NCI-H2171 treated with DMSO at 0.1 percent for 48 hours (cell line): ENCODE results near the gene BCL2L1.
"Not testable (repeated sequence)": the region's sequence is repeated elsewhere in the genome, so short reads cannot be mapped to it uniquely, and the experiment has no call there.

Experiments
- DNase-seq: peaks from one replicate; lab custom pipeline; 2025; lab: John Stamatoyannopoulos, UW

The BCL2L1 gene

DNA sequence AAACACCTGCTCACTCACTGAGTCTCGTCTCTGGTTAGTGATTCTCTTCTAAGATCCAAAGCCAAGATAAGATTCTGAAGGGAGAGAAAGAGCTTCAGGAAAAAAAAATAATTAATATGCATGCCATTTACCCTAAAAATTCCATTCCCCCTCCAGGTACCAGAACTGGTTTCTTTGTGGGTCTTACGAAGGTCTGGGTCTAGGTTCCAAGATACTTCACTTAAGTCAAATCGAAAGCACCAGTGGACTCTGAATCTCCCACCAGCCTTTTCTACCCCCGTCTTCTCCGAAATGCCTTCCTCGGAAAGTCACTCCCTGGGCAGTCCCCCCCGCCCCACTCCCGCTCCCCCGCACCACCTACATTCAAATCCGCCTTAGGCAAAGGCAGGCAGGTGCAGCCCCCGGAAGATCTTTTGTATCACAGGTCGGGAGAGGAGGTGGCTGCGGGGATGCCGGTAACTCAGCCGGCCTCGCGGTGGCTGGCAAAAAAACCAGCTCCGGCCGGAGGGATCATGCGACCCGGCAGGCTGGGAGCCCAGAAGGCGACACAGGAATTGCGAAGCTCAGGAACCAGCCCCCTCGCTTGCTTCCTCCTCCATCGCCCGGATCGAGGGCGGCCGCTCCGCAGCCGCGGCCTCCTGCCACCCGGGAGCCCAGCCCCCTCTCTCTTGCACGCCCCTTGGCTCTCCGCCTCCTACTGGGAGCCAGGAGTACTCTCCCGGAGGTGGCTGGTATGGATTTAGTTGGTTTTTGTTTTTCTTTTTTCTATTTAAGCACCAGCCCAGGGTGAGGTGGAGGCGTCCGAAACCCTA is at the start of gene BCL2L1:
Gene BCL2L1 (minus strand): TSS at position 612 of the 812 bp plus-strand sequence. CDS start 650 bp downstream, outside the sequence.
- peak; percentile 89 for DNase-seq

DNA sequence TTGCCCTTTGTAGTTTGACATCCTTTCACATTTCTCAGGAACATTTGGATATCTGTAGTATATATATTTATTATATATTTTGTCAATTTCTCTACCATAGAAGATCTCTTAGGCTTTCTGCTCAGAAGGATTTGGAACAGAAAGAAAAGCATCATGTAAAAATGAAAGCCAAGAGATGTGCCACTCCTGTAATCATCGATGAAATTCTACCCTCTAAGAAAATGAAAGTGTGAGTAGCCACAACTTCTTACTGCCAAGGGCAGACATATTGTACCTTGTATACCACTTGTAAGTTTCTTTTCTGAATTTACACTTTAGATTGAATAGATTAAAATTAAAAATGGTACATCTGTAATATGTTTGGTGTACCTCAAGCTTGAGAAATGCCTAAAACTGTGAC is 47.6 kb upstream of the BCL2L1 start:
- no peak for DNase-seq

DNA sequence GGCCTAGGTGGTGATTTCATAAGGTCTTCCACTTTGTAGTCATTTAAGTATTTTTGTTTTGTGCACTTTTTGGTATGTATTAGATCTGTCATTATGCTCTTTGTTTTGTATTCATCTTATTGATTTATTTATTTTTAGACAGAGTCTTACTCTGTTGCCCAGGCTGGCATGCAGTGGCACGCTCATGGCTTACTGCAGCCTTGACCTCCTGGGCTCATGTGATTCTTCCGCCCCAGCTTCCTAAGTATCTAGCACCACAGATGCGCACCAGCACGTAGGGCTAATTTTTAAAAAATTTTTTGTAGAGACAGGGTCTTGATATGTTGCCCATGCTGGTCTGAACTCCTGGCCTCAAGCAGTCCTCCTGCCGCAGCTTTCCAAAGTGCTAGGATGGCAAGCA is 47.0 kb upstream of the BCL2L1 start:
- no peak for DNase-seq

DNA sequence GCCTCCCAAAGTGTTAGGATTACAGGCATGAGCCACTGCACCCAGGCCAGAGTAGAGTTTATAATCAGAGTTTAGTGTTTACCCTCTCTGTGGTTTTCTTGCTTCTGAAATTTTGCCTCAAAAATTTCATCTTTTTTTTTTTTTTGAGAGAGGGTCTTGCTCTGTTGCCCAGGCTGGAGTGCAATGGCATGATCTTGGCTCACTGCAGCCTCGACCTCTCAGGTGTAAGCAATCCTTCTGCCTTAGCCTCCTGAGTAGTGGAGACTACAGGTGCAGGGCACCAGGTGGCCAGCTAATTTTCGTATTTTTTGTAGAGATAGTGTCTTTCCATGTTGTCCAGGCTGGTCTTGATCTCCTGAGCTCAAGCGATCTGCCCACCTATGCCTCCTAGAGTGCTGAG is 45.1 kb upstream of the BCL2L1 start:
- no peak for DNase-seq

- no peak for DNase-seq
These were observed 42.1 kb upstream of the BCL2L1 start for GRCh38 chr20:31764641-31765305.

DNA sequence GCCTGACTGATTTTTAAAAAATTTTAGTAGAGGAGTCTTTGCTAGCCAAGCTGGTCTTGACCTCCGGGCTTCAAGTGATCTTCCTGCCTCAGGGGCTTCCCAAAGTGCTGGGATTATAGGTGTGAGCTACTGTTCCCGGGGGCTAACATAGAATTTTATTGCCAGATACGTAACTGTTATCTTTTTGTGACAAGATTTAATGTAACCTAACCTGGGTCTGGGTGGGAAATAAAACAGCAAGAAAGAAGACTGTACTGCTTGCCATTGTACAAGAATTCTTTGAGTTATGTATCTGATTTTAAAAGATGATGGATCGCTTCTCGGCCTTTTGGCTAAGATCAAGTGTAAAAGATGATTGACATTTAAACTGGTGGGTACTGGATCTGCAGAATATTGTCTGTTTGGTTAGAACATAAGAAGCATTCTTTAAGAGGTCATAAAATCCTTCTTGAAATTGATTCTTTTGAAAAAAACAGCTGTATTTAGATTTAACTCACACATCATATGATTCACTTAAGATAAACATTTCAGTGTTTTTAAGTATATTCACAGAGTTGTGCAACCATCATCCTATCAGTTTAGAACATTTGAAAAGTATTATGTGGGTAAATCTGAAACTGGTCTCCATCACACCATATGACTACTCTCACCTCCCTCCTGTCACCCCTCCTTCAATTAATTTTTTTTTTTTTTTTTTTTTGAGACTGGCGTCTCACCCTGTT is 38.0 kb upstream of the BCL2L1 start:
- DNase-seq: no peak

DNA sequence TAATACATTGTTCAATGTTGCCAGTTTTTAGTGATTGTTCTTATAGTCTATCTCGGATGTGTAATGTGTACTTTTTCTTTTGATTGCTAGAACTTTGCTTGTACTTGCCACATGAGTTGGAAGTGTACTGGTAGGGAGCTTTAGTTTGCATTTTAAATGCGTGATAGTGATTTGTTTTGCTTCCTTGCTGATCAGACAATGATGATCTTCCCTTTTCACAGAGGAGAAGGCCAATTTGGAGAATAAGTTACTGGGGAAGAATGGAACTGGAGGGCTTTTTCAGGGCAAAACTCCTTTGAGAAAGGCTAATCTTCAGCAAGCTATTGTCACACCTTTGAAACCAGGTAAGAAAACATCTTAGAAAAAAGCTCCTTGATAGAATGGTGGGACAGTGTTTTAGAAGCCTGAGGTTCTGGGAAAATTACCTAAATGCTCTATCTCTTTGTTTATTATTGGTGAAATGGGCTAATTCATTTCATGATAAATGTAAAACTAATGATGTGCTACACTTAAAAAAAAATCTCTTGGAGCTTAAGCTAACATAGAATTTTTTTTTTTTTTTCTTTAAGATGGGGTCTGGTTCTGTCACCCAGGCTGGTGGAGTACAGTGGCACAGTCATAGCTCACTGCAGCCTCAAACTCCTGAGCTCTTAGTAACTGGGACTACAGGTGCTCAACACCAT is 37.3 kb upstream of the BCL2L1 start:
- no peak for DNase-seq

DNA sequence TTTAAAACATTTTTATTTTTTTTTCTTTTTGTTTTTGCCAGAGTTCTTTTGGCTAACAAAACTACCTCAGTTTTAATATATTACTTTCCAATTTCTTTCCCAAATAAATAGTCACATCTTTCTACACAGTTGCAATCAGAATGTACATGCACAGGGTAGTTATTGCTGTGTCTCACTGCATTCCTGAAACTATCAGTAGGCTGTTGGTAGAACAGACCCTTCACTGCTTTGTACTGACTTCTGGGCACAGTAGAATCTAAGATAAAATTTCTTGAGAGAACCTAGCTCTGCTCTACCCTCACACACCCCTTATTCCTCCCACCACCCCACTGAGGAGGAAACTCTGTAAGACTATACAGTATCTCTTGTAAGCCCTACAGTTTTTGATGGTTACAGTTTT is 36.3 kb upstream of the BCL2L1 start:
- no peak for DNase-seq

GRCh38 chr20:31758521-31758920 is 35.9 kb upstream of the BCL2L1 start:
- no peak for DNase-seq

GRCh38 chr20:31757254-31757653 is 34.6 kb upstream of the BCL2L1 start:
- DNase-seq: no peak

DNA sequence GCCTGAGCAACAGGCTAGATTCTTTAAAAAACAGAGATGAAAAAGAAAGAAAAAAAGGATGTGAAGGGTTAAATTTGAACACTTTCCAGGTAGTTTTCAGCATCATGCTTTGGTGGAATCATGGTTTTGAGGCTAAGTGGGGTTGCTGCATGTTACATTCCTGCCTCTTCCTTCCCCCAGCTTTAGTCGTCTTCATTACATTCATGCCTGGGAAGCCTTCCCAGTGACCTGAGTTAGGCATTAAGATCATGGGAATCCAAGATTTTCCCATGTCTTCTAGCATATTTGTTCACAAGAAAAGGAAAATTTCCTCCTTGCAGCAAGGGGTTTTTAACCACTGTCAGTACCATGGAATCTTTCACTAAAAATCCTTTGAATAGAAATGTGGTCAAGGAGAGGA is 28.5 kb upstream of the BCL2L1 start:
- no peak for DNase-seq

DNA sequence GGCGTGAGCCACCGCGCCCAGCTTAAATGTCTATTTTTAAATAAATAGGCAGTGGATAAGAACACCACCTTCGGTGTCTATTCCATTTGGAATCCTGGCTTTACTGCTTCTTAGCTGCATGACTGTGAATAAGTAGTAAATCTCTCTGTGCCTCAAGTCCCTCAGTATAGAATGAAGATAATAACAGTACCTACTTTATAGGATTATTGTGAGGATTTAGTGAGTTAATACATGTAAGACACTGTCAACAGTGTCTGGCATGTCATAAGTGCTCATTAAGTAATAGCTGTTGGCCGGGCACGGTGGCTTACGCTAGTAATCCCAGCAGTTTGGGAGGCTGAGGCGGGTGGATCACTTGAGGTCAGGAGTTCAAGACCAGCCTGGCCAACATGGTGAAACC is 26.6 kb upstream of the BCL2L1 start:
- no peak for DNase-seq

DNA sequence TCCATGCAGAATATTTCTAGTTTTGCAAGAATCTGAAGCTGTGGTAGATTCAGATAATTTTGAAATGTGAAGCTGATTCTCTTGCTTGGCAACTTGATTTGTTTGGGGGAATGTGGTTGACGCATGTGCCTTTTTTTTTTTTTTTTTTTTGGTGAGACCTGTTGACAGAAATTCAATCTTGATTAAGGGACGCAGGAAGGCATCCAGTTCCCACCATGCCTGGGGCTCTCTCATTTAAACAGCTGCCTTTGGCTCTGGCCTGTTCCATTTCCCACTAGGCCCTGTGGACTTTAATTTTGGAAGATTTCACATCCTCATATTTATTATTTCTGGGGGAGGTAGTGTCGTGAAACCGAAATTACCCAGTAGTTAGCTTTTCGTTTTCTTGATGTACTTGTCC is 25.0 kb upstream of the BCL2L1 start:
- peak; percentile 67 for DNase-seq

DNA sequence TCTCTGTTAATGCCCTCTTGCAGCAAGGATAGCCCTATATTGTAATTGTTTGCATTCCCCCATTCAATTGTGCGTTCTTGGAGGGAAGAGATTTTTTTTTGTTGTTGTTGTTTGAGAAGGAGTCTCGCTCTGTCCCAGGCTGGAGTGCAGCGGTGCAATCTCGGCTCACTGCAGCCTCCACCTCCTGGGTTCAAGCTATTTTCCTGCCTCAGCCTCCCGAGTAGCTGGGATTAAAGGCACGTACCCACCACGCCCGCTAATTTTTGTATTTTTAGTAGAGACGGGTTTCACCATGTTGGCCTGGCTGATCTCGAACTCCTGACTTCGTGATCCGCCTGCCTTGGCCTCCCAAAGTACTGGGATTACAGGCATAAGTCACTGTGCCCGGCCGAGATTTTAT is 24.4 kb upstream of the BCL2L1 start:
- not testable (repeated sequence) for DNase-seq

DNA sequence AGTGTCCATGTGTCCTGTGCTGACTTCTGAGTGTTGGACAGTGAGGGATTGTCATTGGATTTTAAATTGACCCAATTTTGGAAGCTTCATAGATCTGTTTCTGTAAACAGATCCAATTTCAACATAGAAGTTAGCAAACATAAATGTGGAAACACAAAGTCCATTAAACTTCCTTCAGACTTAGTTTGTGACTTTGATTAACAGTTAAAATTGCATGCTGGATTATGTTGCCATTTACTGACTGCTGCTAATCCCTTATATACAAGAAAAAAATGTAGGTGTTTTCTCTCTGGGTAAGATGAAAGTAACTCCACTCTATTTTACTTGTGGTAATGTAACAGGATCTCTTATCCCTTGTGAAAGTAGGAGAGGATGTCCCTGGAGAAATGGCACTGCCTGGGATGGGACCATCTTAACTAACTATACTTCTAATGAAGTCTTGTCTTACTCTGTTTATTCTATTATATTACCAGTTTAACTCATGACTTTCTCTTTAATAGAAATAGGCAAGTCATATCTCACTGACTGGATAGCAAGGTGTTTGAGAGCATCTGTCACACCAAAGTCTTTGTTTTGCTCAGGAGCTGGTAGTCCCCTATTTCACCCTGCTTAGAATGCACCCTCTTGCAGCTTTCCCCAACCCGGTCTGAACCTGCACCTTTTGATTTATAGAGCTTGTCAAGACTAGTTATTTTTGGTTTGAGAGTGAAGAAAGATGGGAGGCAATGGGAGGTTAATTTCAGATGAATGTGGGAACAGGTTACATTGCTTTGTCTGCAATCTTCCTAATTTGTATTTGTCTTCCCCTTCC is 23.6 kb upstream of the BCL2L1 start:
- DNase-seq: peak; percentile 69

DNA sequence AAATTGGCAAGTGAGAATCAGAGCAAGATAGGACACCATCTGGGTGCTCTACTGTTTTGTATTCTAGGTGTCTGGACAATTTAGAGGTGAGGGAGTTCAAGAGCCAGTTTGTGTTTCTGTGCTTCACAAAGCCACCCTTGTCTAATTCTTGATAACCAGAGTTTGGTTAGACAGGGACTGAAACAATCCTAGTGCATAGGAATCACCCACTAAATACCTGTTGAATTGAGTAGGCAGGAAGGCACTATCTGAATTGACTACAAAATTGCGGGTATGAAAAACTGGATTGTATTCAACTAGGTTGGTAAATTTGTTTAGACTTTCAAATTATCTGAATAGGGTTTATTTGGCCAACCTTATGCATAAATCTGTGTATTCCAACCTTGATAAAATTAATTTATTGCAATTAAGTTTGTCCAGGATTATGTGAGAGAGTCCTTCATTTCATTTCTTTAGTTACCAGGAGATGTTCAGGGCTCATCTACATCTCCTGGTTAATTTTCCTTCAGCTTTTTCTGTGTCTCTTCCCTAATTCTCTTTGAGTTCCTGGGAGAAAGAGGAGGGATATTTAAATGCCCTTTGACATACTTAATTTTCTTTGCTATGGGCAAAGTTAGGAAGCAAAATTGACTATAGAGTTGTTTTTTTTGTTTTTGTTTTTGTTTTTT is 18.1 kb upstream of the BCL2L1 start:
- no peak for DNase-seq

- DNase-seq: peak; percentile 39
These were observed 17.5 kb upstream of the BCL2L1 start for GRCh38 chr20:31740208-31740607.

DNA sequence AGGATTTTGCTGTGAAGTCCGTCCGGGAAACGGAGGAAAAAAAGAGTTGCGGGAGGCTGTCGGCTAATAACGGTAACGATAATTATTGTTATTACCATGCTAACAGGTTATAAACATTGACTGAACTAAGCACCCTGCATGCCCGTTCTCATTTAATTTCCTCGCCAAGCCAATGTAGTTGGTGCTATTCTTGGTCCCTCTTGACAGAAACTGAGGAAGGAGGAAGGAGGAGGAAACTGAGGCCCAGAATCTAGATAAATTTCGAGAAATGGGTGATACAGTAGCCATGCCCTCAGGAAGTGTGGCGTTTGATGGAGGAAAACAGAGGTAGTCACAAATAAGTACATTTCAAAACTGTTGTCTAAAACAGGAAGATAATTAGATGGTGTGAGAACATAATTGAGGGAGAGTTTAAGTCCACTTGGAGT is 16.9 kb upstream of the BCL2L1 start:
- DNase-seq: no peak

DNA sequence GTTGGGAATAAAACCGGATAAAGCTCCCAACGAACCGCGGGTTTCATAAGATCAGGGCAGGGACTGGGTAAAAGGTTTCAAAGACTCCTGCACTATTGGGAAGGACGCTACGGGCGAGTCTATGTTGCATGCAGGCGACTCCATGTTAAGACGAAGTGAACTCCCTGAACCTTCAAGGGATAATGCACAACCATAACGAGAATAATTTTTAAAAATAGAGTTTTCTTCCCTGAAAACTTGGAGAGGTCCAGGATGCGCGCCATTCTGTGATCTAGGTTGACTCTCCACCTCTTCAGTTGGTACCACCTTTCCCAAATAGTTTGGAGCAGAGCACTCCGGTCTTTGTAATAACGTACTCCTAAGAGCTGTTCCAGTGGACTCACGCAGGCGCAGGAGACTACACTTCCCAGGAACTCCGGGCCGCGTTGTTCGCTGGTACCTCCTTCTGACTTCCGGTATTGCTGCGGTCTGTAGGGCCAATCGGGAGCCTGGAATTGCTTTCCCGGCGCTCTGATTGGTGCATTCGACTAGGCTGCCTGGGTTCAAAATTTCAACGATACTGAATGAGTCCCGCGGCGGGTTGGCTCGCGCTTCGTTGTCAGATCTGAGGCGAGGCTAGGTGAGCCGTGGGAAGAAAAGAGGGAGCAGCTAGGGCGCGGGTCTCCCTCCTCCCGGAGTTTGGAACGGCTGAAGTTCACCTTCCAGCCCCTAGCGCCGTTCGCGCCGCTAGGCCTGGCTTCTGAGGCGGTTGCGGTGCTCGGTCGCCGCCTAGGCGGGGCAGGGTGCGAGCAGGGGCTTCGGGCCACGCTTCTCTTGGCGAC is 16.3 kb upstream of the BCL2L1 start, which contains the start of gene TPX2:
Gene TPX2 (plus strand): TSS at position 562 of the 821 bp plus-strand sequence. CDS start 18,187 bp downstream, outside the sequence.
- peak; percentile 100 for DNase-seq

DNA sequence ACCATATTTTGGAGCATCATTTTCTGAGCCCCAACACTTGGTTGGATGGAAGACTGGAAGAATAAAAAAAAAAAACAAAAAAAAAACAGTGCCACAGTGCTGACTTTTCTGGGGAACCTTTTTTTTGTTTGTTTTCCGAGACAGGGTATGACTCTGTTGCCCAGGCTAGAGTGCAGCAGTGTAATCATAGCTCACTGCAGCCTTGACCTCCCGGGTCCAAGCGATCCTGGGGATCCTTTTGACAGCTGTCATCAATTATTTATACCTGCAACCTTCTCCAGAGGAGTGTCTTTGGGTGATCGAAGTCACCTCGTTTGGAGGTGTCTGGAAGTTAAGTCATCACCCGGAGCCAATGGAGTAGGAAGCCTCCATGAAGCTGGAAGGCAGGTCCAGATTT is 8.7 kb upstream of the BCL2L1 start:
- DNase-seq: no peak
